Measurements from ENCODE around the gene MAP7. TPM values are rescaled to one million over a fixed set of nuclear protein-coding genes. Genes with fewer than 3 reads are reported as not detected.

The MAP7 gene
- total and polyA plus RNA-seq, 9 of the 15 experiments (the other 6 are each of a cell fraction or from before 2014, with no cell fraction given): 0.76 to 7.7 (median 3.9) TPM

- no peak overlapping the region for H2AFZ ChIP-seq (ENCODE audit: low read depth, low read length)
- FAIRE-seq: no peak
- H3K36me3 ChIP-seq (ENCODE audit: control insufficient read depth, insufficient read depth, low read length): no peaks in the 10 kb centered on the region
- in situ Hi-C loops (cut with MboI) (loop anchor here (25.0 kb wide), 1 partner anchor 200 kb away; no protein-coding TSS in a partner anchor), intact Hi-C loops (cut with micrococcal nuclease) (no loop called here)
- H3K9ac ChIP-seq (ENCODE audit: insufficient read depth in 1 of 2, low read depth in 2 of 2, low read length in 2 of 2): no peak overlapping the region
- no peak for DNase-seq (ENCODE audit: extremely low read depth in 1 of 4, low spot score in 3 of 4)
- H3K27ac ChIP-seq (ENCODE audit: extremely low read depth, low read depth, low read length): no peak overlapping the region
- H3K9me3 ChIP-seq (replicated peaks; ENCODE audit: control insufficient read depth, insufficient read depth, low read depth, low read length): no peaks in the 10 kb centered on the region
- H3K4me1 ChIP-seq (replicated peaks in 1 of 2; ENCODE audit: control insufficient read depth in 2 of 2, insufficient read depth in 2 of 2, low read length in 2 of 2): peaks cover 11 to 21% of the 10 kb centered on the region in 2 experiments; a peak in 4 of 5 replicates
- CTCF ChIA-PET (ENCODE audit: low intra/inter-chr PET ratio): no interaction called here
- POLR2A ChIA-PET: interaction anchor here (0.7 to 1.8 kb wide), 5 partner anchors 13 to 668 kb away, joined by 3 to 8 read pairs (median 4); partner anchors contain the start of gene BCLAF1
- BruUV-seq (replicated peaks): no TSS peak
- H3K79me2 ChIP-seq (ENCODE audit: control insufficient read depth, insufficient read depth, low read length): no peaks in the 10 kb centered on the region
- 46% methylated on average over 3 of the region's 3 CpGs for WGBS (ENCODE audit: insufficient coverage, low coverage, missing lambda C conversion rate)
- H3K4me3 ChIP-seq: no peak overlapping the region
- ATAC-seq: no peak
- no peaks in the 10 kb centered on the region for H3K9me1 ChIP-seq (ENCODE audit: control insufficient read depth, insufficient read depth, low read length)
- H4K20me1 ChIP-seq (replicated peaks; ENCODE audit: control insufficient read depth, insufficient read depth, low read length): no peaks in the 10 kb centered on the region
- peaks cover 3 to 23% of the 10 kb centered on the region in 2 experiments for H3K27me3 ChIP-seq (ENCODE audit: control insufficient read depth in 2 of 2, insufficient read depth in 2 of 2, low read length in 2 of 2)
- no peak overlapping the region for H3K4me2 ChIP-seq (ENCODE audit: insufficient read depth, low read length)
- no peak for TF ChIP-seq CBFA2T3 (IDR thresholded peaks at IDR 0.05)
- TF ChIP-seq ATF2 (CRISPR knock-in tag; IDR thresholded peaks at IDR 0.05): no peak
- TF ChIP-seq ZEB2 (IDR thresholded peaks at IDR 0.05): no peak
- TF ChIP-seq RFX5 (IDR thresholded peaks at IDR 0.05; ENCODE audit: low read depth, low read length): no peak
- TF ChIP-seq MXI1 (IDR thresholded peaks at IDR 0.05; ENCODE audit: low read depth, low read length): no peak
- no peak for TF ChIP-seq GTF3C2 (IDR thresholded peaks at IDR 0.05; ENCODE audit: borderline replicate concordance, extremely low read depth, insufficient read length)
- no peak for TF ChIP-seq ELK1 (CRISPR knock-in tag; IDR thresholded peaks at IDR 0.05)
- TF ChIP-seq ZNF407 (IDR thresholded peaks at IDR 0.05; ENCODE audit: low read depth): no peak
These were observed 213.1 kb downstream of the MAP7 start for GRCh38 chr6:136337121-136337520.
